HG02852 (cell line): ENCODE data around the gene ERN2.
"Not testable (repeated sequence)": the region's sequence is repeated elsewhere in the genome, so short reads cannot be mapped to it uniquely, and the experiment has no call there.

Experiments used
- ATAC-seq: cut with Tn5 transposase; IDR thresholded peaks from one replicate; pipeline ENCODE4 v1.9.1; 2021; ENCODE audit warnings: mild to moderate bottlenecking, moderate library complexity; ENCODE audit not compliant: unreplicated experiment

Gene ERN2

DNA sequence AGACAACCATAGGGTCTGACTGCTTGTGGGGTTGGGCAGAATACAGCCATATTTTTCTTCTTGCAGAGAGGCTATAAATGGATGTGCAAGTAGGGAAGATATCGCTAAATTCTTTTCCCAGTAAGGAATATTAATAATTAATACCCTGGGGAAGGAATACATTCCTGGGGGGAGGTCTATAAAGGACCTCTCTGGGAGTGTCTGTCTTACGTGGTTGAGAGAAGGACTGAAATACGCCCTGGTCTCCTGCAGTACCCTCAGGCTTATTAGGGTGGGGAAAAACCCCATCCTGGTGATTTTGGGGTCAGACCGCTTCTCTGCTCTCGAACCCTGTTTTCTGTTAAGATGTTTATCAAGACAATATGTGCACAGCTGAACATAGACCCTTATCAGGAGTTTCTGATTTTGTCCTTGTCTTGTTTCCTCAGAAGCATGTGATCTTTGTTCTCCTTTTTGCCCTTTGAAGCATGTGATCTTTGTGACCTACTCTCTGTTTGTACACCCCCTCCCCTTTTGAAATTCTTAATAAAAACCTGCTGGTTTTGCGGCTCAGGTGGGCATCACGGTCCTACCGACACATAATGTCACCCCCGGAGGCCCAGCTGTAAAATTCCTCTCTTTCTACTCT is 9.7 kb upstream of the ERN2 start:
- not testable (repeated sequence) for ATAC-seq

DNA sequence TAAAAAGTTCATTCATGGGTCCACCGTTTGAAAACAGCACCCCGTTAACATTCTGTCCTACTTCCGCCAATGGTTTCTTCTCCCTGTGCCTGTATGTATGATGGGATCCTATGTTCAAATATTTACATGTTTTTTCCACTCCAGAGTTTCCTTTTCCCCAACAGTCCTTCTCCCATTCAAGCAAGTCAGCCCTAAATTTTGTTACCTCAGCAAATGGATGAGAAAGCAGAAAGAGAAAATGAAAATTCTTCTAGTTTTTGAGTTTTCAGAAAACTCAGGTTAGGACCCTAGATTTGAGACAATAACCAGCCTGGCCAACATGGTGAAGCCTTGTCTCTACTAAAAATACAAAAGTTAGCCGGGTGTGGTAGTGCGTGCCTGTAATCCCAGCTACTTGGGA is 3.5 kb upstream of the ERN2 start:
- ATAC-seq, result no peak

DNA sequence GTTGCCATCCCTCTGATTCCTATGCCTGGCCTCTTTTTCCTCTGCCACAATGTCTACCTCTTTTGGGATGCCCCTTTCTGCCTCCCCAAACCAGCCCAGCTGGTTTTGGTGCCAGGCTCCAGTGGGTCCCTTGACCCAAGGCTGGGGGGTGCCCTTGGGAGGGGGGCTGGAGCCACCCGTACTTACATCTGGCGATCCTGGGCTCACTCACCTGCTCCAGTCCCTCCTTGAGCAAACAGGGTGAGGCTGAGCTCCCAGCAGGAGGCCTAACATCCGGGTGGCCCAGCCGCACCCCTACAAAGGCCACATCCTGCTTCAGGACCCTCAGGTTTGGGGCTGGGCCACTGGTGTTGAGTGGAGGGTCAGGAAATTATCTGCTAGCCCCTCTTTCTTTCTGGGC is 1.2 kb downstream of the ERN2 start:
- ATAC-seq, result no peak

DNA sequence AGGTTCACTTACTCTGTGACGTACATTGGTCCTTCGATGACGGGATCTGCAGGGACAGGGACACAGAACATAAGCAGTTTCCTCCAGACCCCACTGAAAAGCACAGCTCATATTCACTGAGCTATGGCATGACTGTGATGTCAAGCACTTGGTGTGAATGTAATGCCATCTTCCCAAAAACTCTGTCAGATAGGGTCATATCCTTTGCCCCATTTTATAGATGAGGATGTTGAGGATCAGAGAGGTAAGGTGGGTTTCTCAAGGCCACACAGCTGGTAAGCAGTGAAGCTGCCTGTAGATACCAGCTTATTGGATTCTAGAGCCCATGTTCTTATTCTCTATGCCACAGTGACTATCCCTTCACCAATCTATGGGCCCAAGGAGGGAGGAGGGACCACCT is 2.5 kb downstream of the ERN2 start:
- no peak for ATAC-seq

DNA sequence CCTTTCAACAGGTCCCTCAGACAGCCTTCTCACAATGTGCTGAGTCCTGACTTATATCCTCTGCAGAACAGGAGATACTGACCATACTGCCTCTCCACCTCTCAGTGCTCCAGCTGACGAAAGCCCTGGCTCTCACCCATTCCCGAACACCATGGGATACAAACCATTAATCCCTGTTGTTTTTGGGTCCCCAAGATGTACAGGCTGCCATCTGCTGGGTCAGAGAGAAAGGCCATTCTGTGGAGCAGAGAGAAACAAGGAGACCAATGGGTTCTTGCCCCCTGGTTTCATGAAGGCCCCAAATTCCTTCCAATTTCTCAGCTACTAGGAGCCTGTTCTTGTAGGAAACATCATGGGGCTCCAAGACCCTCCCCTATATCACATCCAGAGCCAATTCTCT is 3.0 kb downstream of the ERN2 start:
- ATAC-seq, result no peak

DNA sequence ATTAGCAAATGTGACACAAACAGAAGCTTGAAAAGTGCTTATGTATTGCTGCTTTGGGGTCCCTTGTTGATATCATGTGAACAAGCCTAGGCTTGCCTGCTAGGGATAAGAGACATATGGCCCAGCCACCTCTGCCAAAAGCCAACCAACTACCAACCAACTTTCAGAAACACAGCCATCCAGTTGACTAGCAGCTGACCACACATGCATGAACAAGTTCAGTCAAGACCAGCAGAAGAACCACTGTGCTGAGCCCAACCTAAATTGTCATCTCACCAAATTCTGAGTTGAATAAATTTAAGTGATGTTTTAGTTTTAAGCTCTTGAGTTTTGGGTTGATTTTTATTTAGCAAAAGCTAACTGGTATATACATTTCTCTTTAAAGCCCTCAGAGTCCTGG is 3.5 kb downstream of the ERN2 start:
- no peak for ATAC-seq

DNA sequence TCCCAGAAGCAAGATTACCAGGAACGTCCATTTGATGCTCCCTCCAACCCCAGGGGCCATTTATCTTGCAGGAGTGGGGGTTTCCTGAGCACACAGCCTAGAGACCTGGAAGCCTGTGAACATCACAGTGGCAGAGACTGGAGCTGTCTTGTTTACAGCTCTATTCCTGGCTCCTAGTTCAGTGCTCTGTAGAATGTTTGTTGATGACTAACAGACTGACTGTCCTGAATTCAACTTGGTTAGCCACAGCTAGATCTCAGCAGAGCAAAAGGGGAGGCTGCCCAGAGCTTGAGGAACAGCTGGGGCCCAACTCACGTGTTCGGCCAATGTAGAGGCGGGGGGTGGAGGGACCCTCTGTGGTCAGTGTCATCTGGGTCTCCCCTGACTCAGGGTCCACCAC is 6.6 kb downstream of the ERN2 start:
- no peak for ATAC-seq

DNA sequence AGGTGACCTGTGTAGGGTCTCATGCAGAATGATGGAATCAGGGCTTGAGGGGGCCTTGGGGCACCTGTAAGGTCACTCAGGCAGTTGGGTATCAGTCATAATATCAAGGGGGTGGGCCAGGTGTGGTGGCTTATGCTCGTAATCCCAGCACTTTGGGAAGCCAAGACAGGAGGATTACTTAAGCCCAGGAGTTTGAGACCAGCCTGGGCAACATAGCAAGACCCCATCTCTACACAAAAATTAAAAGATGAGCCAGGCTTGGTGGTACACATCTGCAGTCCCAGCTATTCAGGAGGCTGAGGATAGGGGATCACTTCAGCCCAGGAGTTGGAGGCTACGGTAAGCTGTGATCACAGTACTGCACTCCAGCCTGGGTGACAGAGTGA is 7.5 kb downstream of the ERN2 start:
- no peak for ATAC-seq

DNA sequence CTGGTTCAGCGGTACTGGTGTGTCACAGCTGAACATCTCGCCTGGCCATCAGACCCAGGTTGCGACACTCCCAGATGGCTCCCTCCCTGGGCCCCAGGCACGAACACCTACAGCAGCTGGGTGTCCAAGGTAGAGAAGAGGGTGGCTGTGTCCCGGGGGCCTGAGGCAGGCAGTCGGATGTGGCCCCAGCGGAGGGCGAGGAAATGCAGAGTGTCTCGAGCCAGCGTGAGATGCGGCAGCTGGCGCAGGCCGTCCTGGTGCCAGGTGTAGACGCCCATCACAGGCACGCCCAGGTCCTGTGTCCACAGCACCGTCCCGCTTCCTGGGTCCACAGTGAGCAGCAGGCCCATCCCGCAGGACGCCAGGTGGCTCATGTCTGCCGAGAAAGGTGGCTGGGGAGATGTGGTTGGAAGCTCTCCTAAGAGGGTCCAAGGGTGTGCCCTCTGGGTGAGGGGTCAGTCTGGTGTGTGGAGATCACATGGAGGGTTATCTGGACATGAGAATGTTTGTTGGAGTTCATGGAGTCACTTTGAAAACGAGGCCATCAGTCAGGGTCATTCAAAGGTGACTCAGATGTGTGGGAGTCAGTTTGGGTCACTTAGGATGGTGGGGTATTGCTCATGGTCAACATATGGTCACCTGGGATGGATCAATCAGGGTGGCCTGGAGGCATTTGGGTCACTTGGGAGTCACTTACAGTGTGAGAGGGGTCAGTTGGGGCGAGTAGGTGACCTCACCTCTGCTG is 8.1 kb downstream of the ERN2 start:
- ATAC-seq, result no peak

DNA sequence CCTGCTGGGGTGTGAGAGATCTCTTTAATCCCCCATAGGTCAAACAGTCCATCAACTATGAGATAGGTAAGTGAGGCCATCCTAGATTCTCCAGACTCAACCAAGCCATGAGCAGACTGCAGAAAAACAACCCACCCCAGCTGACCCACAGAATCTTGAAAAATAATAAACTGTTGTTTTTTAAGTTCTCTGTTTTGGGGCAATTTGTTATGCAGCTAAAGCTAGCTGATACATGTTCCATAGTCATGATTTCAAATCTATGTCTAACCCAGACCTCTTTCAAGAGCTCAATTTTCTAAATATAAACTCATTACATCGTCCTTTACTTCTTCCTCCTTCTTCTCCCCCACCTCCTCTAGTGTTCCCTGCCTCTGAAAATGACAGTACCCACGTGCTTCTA is 10.1 kb downstream of the ERN2 start:
- ATAC-seq, result no peak

DNA sequence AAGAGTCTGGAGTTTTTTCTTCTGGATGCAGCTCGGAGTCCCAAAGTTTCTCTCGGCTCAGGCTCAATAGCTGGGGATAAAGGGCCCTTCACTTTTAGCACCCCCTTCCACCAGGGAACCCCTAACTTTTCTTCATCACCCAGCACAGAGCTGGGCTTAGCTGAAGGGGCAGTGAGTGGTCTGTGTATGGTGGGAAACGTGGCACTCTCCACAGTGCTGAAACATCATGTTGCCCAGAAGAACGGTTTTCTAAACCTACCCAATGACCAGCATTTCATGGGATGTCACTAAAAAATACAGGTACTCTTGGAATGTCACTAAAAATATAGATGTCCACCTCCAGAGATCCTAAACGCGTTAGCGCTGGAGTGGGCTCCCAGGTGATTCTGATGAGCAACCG is 12.0 kb downstream of the ERN2 start:
- no peak for ATAC-seq

DNA sequence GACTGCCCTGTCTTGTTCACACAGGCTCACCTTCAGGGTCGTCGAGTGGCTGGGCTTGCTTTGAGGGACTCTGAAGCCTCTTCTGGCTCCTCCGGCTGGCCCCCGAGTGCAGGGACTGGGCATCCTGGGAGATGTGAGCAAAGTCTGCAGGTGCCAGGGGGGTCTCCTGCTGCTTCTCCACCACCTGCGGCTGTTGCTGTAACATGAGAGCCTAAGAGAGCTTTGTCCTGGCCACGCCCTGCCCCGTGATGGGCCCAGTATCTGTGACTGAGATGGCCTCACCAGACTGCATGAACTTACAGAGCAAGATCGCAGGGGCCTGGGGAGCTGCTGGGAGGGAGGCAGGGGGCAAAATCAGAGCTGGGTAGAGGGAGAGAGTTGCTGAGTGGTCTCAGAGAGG is 12.5 kb downstream of the ERN2 start:
- ATAC-seq, result no peak

DNA sequence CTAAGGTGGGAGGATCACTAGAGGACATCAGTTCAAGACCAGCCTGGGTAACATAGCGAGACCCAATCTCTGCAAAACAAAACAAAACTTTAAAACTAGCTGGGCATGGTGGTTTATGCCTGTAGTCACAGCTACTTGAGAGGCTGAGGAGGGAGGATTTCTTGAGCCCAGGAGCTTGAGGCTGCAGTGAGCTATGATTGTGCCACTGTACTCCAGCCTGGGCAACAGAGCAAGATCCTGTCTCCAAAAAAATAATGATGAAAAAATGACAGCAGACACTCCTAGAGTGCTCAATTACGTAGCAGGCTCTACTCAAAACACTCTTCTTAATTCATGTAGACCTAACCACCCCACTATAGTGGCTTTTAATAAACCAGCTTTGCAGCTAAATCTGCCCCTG is 12.9 kb downstream of the ERN2 start:
- ATAC-seq, result no peak

DNA sequence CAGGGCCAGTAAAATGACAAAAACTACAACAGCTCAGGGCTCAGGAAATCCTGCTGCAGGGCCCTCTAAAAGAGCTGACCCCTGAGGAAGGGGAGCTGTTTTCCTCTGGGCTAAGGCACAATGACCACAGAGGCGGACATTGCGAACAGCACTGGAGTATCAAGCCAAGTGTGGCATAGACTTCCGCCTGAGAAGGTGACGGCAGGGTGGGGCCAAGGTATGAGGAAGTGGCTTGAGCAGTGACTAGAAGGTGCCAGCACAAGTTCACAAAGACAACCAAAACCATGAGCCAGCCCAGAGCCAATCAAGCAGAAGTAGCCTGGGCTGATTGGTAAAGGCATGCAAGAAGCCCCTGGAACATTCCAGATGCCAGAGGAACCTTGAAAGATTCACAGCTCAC is 13.9 kb downstream of the ERN2 start:
- no peak for ATAC-seq

DNA sequence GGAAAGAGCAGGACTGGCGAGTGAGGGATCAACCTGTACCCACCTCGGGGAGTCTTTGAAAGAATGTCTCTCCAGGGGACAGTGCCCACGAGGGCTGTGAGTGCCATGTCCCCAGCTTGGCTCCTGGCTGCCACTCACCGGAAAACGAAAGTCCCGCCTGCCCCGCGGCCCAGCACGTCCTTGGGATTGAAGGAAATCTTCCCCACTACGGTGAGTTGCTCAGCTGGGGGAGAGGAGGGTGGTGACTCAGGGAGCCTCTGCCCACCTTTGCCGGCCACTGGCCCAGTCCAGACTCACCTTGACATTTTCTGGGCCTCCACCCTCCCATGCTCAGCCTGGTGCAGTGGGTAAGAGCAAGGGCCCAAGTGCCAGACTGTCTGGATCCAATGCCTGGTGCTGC is 17.3 kb downstream of the ERN2 start:
- no peak for ATAC-seq

DNA sequence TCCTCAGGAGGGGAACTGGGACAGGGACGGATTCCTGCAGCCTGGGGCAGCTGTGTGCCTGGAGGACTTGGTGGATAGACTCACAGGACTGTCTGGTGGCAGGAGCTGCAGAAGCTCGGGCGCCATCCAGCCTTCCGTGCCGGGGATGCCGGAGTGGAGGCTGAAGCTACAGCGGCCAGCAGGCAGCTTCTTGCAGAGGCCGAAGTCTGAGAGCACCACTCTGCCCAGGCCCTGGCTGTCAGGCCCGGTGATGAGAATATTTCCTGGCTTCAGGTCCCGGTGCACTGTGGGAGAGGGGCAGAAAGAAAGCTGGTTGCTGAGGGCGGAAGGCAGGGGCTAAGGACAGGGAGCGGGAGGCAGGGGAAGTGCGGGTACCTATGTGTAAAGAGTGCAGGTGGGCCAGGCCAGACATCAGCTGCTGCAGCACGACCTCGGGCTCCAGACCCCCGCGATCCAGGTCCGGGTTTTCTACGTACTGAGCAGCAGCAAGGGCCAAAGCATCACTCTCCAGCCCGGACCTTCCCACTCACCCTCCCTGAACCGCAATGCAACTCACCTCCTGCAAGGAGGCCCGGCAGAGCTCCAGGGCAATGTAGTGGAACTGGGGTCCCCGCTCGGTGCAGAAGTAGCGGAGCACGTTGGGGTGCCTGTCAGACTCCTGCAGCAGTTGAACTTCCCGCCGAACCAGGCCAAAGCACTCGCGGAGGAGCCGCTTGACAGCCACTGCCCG is 18.2 kb downstream of the ERN2 start:
- no peak for ATAC-seq

DNA sequence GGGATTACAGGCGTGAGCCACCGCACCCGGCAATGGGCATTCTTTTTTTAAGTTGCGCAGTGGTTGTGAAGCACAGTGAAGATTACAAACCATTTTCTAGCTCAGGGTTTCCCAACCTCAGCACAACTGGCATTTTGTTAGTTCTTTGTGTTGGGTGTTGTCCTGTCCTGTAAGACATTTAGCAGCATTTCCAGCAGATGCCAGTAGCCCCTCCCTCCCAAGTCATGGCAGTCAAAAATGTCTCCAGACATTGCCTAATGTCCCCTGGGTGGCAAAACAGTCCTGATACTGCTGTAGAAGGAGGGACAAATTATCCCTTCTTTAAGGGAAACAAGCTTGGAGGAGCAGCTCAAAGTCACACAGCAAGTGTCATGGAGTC is 18.8 kb downstream of the ERN2 start:
- ATAC-seq, result no peak

DNA sequence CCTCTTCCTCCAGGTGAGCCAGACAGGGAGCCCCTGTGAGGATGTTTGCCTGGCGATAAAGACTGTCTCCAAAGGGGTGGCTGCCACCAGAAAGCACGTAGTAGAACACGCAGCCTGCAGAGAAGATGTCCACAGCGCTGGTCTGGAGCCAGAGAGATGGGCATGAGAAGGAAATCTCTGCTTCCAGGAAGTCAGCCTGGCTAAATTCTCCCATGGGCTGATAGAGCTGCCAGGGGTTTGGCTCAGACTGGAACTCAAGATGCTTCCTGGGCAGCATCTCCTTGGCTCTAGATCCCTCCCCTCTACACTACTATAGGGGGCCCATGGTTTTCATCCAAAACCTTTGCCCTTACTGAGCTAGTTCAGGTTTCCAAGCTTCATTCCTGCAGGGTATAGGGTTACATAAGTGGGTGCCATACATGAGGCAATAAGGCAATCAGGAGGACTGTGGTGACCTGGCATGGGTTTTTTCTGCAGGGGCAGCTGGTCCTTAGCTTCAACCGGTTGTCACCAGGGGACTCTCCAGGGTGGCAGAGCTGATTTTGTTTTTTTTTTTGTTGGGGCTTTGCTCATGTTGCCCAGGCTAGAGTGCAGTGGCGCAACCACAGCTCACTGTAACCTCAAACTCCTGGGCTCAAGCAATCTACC is 20.7 kb downstream of the ERN2 start:
- no peak for ATAC-seq

DNA sequence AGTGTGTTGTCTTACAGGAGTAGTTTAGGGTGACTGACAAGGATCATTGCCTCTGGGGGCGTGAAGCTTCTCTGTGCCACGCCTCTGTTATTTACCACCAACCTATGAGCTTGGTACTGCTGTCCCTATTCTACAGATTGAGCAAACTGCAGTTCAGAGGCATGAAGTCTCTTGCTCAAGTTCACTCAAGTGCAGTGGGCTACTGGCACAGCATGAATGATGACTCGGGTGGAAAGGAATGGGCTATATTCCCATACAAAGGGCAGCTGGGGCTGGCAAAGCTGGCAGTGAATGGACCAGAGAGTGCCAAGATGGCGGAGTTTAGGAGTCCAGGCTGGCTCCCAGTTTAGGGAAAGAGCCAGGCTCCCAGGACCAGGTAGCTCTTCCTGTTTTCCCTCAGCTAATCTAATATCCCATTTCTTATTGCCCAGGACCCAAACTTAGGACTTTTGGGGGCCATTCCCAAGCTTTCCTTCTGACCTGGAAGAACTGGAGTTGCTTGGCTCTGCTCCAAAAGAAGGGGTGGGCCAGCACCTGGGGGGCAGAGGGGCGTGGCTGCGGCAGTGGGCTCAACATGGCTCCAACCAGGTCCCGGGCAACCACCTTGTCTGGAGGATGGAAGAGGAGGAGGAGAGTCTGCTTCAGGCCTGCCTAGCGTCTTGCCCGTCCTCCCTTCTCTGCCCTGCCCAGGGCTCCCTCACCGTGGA is 21.4 kb downstream of the ERN2 start:
- ATAC-seq, result no peak

DNA sequence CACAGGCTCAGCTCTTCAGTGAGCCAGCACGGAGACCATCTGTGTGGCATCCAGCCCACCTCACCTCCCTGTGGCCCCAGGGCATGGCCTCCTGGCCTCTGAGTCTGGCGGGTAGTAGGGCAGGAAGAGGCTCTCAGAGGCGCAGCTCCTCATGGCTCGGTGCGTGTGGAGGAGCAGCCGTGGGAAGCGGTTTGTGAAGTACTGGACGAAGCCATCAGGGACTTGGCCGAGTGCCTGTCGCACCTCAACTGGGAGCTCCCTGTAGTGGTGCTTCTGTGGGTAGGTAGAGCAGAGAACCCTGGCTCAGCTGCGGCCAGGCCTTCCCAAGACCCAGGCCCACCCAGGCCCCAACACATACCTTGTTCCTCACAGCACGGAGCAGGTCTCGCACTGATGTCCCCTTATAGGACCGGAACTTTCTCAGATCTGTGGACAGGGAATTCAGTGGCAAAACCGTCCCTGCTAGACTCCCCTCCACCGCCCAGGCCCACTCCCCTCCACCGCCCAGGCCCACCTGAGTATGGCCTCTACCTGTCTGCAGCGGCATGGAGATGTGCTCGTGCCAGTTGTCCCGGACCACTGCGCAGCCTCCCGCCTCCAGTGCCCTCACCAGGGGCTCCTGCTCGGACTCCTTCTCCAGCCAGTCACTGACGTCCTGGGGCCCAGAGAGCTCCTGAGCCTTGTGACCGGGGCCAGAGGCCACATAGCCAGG is 22.1 kb downstream of the ERN2 start:
- ATAC-seq, result no peak
